SH-SY5Y (cell line): ENCODE results near the gene RFTN1.

Experiments
- GATA2 ChIP-seq: IDR thresholded peaks from 2 replicates; pipeline ENCODE4 v1.6.1; 2011; ENCODE audit warnings: mild to moderate bottlenecking, low read depth, low read length
- GATA3 ChIP-seq: IDR thresholded peaks from 2 replicates; pipeline ENCODE4 v1.6.1; 2011; ENCODE audit warnings: low read depth, mild to moderate bottlenecking, low read length, moderate library complexity

The RFTN1 gene

DNA sequence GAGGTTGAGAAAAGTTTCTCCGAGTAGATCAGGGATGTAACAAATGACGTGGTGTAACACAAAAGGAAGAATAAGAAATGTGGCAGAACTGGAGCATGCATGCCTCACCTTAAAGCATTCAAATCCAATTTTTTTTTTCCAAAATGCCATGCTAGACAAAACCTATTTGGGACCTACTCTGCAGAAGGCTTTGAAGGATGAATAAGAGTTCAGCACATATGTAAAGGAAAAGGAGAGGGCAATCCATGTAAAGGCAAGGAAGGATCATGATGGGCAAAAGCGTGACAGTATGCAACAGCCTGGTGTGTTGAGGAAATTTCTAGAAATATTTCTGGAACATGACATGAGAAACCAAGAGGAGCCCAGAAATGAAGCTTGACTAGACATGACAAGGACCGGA lies 132.1 kb downstream of the RFTN1 start:
- TF ChIP-seq GATA2 (no peak), GATA3 (no peak)

GRCh38 chr3:16380421-16380820 lies 133.1 kb downstream of the RFTN1 start:
- TF ChIP-seq GATA2: no peak
- TF ChIP-seq GATA3: no peak

- TF ChIP-seq GATA2 (no peak), GATA3 (no peak)
Observed at GRCh38 chr3:16379838-16380237, 133.7 kb downstream of the RFTN1 start.

DNA sequence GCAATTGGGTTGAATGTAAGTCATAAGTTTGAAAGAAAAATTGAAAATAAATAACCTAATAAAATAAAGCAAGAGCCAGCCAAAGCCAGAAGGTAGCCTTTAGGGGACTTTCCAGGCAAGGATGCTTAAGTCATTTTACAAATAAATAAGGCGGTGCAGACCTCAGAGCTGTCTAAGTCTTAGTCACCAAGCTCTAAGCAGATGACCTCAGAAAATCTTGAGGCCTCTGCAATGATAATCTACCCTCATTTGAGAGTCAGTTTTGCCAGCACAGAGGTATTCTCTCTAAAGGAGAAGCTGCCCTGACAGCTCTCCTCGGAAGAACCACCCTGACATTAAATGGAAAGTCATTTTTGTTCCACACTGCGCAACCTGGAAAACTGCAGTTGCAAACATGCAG lies 134.6 kb downstream of the RFTN1 start:
- TF ChIP-seq GATA3: no peak
- no peak for TF ChIP-seq GATA2

DNA sequence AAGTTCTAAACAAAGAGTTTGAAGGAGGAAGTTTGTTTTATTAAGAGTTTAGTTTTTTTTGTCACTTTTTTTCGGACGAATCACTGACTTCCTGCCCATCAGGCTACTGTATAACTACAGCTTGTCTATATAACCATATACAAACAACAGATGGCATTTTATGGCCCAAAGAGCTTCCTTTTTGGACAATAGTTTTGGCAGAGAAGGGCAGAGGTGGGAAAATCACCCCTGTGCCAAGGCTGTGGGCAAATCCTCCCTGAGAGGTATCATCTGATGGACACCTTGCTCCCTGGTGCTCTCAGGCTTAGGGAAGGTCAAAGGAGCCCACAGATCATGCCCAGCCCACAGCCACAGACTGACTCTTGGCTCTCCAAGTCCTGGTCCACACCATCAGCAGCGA lies 135.1 kb downstream of the RFTN1 start:
- TF ChIP-seq GATA2: no peak
- no peak for TF ChIP-seq GATA3

GRCh38 chr3:16377847-16378302 lies 135.6 kb downstream of the RFTN1 start:
- TF ChIP-seq GATA3 (no peak), GATA2 (no peak)

- TF ChIP-seq GATA2 (no peak), GATA3 (no peak)
Observed at GRCh38 chr3:16377196-16377595, 136.3 kb downstream of the RFTN1 start.

GRCh38 chr3:16375891-16376290 lies 137.6 kb downstream of the RFTN1 start:
- TF ChIP-seq GATA2 (no peak), GATA3 (no peak)

GRCh38 chr3:16374935-16375245 lies 138.6 kb downstream of the RFTN1 start:
- no peak for TF ChIP-seq GATA3
- no peak for TF ChIP-seq GATA2

GRCh38 chr3:16374047-16374934 lies 139.2 kb downstream of the RFTN1 start:
- TF ChIP-seq GATA2 (no peak), GATA3 (no peak)

- TF ChIP-seq GATA3 (no peak), GATA2 (no peak)
Observed at GRCh38 chr3:16373341-16373946, 140.1 kb downstream of the RFTN1 start.

DNA sequence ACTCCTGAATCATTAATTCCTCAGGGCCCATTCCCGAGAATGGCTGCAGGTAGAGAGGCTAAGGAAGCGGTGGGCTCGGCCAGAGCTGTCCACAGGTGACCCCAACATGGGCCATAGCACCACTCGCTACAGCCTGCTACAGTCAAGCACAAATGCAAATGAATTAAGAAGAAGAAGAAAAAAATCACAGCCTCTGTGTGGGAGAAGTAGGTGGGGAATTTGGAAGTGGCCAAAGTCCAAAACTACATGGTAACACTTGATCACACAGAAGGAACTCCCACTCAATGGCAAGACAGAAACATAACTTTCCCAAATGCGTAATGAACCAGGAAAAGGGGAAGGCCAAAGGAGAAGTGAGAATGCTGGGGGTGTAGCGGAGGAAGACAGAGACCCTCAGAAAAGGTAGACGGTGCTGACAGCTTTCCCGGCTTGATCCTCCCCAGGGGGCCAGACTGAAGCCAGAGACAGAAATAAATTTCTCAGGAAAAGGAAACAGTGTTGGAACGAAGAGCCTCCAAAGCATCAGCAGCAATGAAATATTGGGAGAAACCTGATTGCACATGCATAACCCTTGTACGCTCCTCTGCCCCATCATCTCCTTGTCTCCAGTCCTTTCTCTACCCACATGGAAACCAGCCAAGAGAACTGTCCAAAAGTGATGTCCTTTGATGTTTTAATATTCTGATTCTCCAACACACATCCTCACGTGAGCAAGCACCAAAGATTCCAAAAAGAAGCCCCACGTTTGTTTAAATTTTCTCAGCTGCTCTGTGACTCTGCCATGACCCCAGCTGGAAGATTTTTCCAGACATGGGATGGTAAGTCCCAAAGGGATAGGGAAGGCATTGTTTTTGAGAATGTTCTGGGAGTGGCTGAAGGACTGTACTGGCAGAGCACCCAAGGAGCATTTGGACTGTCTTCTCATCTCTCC lies 140.9 kb downstream of the RFTN1 start:
- TF ChIP-seq GATA3 (no peak), GATA2 (no peak)

DNA sequence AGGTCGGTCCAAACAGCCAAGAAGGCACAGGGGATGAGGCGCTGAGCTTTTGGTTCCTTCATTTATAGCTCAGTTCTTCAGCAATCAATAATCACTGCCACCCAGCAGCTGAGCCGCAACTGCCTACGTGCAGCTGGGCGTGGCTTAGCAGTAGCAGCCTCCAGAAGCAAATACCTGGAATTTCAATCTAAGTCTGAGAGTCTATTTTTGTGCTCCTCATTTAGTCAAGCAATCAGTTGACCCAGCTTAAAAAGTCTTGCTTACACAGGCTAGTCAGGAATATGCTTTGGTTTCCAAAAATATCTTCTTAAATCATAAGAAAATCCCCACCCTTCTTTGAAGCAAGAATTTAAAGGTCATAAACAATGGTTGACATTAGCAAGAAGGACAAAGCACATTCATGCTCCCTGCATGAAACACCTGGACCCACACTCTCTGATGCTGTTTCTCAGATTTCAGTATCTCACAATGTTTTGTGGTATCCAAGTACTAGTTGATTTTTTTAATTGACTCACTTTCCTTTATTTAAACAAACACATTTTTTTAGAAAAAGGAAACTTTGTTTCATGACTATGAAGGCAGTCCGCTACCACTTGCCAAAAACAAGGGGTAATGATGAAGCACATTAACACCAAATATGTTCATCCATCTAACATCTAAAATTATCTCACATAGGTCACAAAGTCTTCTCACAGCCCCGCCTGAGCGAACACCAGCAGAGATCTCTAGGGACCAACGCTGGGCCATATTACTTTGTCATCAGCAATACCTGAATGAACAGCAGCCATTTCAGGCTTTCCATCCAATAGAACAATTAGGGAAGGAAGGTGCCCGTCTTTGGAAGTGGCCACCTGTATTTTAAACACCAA lies 142.4 kb downstream of the RFTN1 start:
- TF ChIP-seq GATA2: no peak
- TF ChIP-seq GATA3: no peak

DNA sequence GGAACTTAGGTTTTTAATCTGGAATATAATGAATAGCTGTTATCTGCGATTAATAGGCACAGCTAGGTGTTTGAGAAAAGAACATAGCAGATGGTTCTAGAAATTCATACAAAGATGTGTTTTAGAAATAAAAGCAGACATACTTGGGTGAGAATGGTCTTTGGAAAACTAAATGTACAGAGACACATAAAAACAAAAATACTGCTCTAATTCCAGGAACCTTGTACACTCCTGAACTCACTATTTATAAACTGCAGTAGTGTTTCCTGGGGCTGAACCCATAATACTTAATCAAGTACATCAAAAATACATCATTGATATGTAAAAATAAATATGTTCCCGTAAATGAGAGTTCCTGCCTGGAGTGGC lies 143.0 kb downstream of the RFTN1 start:
- TF ChIP-seq GATA3 (no peak), GATA2 (no peak)
